Fibroblast of lung (primary cell): ENCODE data around the gene TEKT4. TPM values are rescaled to one million over a fixed set of nuclear protein-coding genes. Genes with fewer than 3 reads are reported as not detected.
A peak's percentile ranks its signal among the peaks of the same experiment; 100 is the strongest.
"Not testable (repeated sequence)": the region's sequence is repeated elsewhere in the genome, so short reads cannot be mapped to it uniquely, and the experiment has no call there.

Experiments
- DNase-seq, 2 donors: peaks; one replicate each; pipeline versions ENCODE4 v3.0.0 to v3.0.0-alpha.2; 2010; ENCODE audit warnings: low read depth in 2 of 2
- H2AFZ ChIP-seq: 2 replicates; pipeline ENCODE4 v1.5.1; 2012; ENCODE audit warnings: low read length, control low read depth, inconsistent platforms
- H3K27ac ChIP-seq: 2 replicates; pipeline ENCODE4 v1.5.1; 2011; ENCODE audit warnings: low read length, control low read depth; ENCODE audit not compliant: insufficient read depth
- H3K27me3 ChIP-seq: 2 replicates; pipeline ENCODE4 v1.5.1; 2011; ENCODE audit warnings: mild to moderate bottlenecking, low read length; ENCODE audit not compliant: control insufficient read depth, insufficient read depth
- H3K36me3 ChIP-seq: 2 replicates; pipeline ENCODE4 v1.5.1; 2011; ENCODE audit warnings: low read length; ENCODE audit not compliant: control insufficient read depth, insufficient read depth
- H3K4me1 ChIP-seq: 2 replicates; pipeline ENCODE4 v1.5.1; 2011; ENCODE audit warnings: low read length; ENCODE audit not compliant: control insufficient read depth, insufficient read depth; ENCODE audit errors: extremely low read depth
- H3K4me2 ChIP-seq: 2 replicates; pipeline ENCODE4 v1.5.1; 2011; ENCODE audit warnings: low read length, control low read depth; ENCODE audit not compliant: insufficient read depth; ENCODE audit errors: extremely low read depth
- H3K4me3 ChIP-seq, 4 experiments: fragments of 200-600 bp in 1 of 4; sonication (generic) in 1 of 4; replicated peaks in 1 of 4; 2 replicates each; pipeline ENCODE4 v1.5.1; 2011 to 2016; ENCODE audit warnings: low read length in 4 of 4, low read depth in 3 of 4, mild to moderate bottlenecking in 3 of 4, control low read depth in 2 of 4, inconsistent platforms in 1 of 4, mixed read lengths in 1 of 4; ENCODE audit not compliant: insufficient read depth in 1 of 4; ENCODE audit errors: control extremely low read depth in 1 of 4
- H3K79me2 ChIP-seq: 2 replicates; pipeline ENCODE4 v1.5.1; 2012; ENCODE audit warnings: mild to moderate bottlenecking, low read length, inconsistent platforms; ENCODE audit not compliant: control insufficient read depth, insufficient read depth
- H3K9ac ChIP-seq: 2 replicates; pipeline ENCODE4 v1.5.1; 2011; ENCODE audit warnings: mild to moderate bottlenecking, low read length, control low read depth; ENCODE audit not compliant: insufficient read depth
- H3K9me3 ChIP-seq: 2 replicates; pipeline ENCODE4 v1.5.1; 2012; ENCODE audit warnings: low read depth, low read length; ENCODE audit not compliant: control insufficient read depth, insufficient read depth
- H4K20me1 ChIP-seq: 2 replicates; pipeline ENCODE4 v1.5.1; 2011; ENCODE audit warnings: low read length; ENCODE audit not compliant: control insufficient read depth, insufficient read depth; ENCODE audit errors: extremely low read depth
- EZH2 ChIP-seq: IDR thresholded peaks from 2 replicates; pipeline ENCODE4 v1.5.1; 2012; ENCODE audit warnings: low read length, control low read depth, mild to moderate bottlenecking; ENCODE audit errors: missing control alignments
- polyA plus RNA-seq, 2 donors: library from polyadenylated mRNA; depleted of rRNA in 1 of 2; stranded (reverse) in 1 of 2; unstranded in 1 of 2; fragments of >200 nt; gene quantifications; 2 replicates each; pipeline ENCODE4 v1.2.1, GENCODE V29; 2011 to 2012; ENCODE audit warnings: missing spikeins in 1 of 2
- total RNA-seq: library from RNA; depleted of rRNA; stranded (reverse); fragments of >200 nt; gene quantifications from 2 replicates; pipeline ENCODE4 v1.2.1, GENCODE V29; 2014
- TF ChIP-seq, protein P1 (sequence below), 2 donors: IDR thresholded peaks in 1 of 2; conservative IDR thresholded peaks in 1 of 2; 1 replicate in 1 of 2; 2 replicates in 1 of 2; pipeline ENCODE4 v1.5.1; 2011 to 2012; ENCODE audit warnings: low read length in 2 of 2, control low read depth in 1 of 2, inconsistent platforms in 1 of 2, low read depth in 1 of 2, mild to moderate bottlenecking in 1 of 2

TEKT4 gene
- total and polyA plus RNA-seq, 2 donors (not counting 1 experiment from before 2014, with no cell fraction given) = not detected

DNA sequence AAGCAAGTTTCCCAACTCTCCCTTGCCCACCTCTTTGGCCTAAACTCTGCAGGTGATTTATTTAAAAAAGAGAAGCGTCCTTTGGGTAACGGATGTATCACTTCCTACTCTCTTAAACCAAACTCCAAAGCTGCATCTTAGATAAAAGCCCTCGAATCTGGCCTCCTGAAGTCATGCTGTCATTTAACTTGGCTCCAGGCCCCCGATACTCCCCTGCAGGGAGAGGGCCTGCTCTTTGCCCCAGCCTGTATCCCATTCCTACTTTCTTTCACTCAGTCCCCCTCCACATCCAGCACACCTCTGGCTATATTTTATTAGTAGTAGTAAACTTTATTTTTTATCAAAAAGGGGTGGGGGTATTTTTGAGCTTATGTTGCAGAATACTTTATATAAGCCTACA lies 19.0 kb downstream of the TEKT4 start:
- Histone ChIP-seq H2AFZ (no peak overlapping the region), H3K36me3 (no peaks in the 10 kb centered on the region), H3K4me3 (no peak overlapping the region), H3K9ac (no peak overlapping the region), H4K20me1 (no peaks in the 10 kb centered on the region), H3K9me3 (no peaks in the 10 kb centered on the region), H3K4me1 (no peaks in the 10 kb centered on the region), H3K4me2 (no peak overlapping the region), H3K27me3 (no peaks in the 10 kb centered on the region), H3K27ac (no peak overlapping the region), H3K79me2 (no peaks in the 10 kb centered on the region)
- TF ChIP-seq, protein P1, sequence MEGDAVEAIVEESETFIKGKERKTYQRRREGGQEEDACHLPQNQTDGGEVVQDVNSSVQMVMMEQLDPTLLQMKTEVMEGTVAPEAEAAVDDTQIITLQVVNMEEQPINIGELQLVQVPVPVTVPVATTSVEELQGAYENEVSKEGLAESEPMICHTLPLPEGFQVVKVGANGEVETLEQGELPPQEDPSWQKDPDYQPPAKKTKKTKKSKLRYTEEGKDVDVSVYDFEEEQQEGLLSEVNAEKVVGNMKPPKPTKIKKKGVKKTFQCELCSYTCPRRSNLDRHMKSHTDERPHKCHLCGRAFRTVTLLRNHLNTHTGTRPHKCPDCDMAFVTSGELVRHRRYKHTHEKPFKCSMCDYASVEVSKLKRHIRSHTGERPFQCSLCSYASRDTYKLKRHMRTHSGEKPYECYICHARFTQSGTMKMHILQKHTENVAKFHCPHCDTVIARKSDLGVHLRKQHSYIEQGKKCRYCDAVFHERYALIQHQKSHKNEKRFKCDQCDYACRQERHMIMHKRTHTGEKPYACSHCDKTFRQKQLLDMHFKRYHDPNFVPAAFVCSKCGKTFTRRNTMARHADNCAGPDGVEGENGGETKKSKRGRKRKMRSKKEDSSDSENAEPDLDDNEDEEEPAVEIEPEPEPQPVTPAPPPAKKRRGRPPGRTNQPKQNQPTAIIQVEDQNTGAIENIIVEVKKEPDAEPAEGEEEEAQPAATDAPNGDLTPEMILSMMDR (conservative IDR thresholded peaks at IDR 0.05 in 1 of 2, IDR thresholded peaks at IDR 0.05 in 1 of 2; ENCODE audit: low read depth in 1 of 2, low read length in 2 of 2) = no peak
- TF ChIP-seq EZH2 = no peak
- DNase-seq = no peak

DNA sequence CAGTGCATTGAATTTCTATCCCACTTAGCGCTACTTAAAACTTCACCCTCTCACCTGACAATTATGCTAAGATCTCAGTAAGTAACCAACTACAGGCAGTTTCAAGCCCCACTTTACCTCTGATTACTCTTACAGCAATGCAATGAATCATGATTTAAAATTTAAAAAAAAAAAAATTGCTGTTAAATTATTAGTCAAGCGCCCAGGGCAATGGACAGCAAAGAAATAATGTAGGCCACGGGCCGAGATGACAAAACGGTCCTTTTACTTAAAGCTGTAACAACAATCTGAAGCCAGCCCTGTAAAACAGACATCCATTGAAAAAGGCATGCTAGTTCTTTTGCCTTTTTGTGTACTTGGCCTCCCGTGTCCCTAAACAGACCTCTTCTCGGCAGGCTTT lies 24.0 kb downstream of the TEKT4 start:
- H2AFZ ChIP-seq, H3K9ac ChIP-seq, H3K27me3 ChIP-seq, H3K36me3 ChIP-seq, H3K4me2 ChIP-seq, H3K27ac ChIP-seq, H3K4me1 ChIP-seq, DNase-seq, H3K9me3 ChIP-seq, H3K4me3 ChIP-seq, H4K20me1 ChIP-seq, H3K79me2 ChIP-seq: not testable (repeated sequence)

DNA sequence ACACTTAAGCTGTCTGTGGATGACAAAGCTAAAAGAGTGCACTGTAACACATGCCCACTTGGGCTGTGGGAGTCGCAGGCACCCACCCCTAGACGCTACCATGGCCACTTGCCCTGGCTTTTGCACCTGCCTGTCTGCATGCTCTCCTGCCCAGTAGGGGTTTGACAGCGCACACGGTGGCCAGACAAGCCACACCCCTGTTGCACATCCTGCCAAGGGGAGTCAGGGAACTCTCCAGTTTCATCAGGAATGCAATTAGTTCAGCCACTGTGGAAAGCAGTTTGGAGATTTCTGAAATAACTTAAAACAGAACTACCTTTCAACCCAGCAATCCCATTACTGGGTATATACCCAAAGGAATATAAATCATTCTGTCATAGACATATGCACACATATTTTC lies 35.7 kb downstream of the TEKT4 start:
- not testable (repeated sequence) for H3K4me3 ChIP-seq

DNA sequence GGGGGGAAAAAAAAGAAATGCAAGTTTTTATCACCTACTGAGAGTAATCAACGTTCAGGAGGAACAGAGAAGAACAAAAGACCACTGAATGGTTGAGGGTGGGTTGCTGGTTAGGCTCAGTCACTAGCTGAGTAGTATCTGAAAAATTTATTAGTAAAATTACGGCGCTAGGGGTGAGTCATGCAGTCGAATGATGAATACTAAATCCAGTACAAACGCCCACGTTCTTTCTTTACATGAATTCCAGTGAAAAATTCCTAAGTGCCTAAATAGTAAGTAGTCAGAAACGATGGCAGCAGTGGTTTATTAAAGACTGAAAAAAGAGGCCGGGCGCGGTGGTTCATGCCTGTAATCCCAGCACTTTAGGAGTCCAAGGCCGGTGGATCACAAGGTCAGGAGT lies 52.0 kb downstream of the TEKT4 start:
- Histone ChIP-seq H3K4me3 (no peak overlapping the region), H2AFZ (no peak overlapping the region), H3K27ac (no peak overlapping the region), H3K36me3 (no peaks in the 10 kb centered on the region), H3K4me2 (no peak overlapping the region), H3K27me3 (no peaks in the 10 kb centered on the region), H3K9me3 (no peaks in the 10 kb centered on the region), H4K20me1 (no peaks in the 10 kb centered on the region), H3K9ac (no peak overlapping the region), H3K79me2 (no peaks in the 10 kb centered on the region), H3K4me1 (no peaks in the 10 kb centered on the region)
- peak in 1 of 2 donors; percentile 45 for DNase-seq
- TF ChIP-seq, protein P1 (conservative IDR thresholded peaks at IDR 0.05 in 1 of 2, IDR thresholded peaks at IDR 0.05 in 1 of 2; ENCODE audit: low read depth in 1 of 2, low read length in 2 of 2) = no peak
- TF ChIP-seq EZH2 = no peak

More for the DNA sequence above, 35.7 kb downstream of the TEKT4 start:
- H3K4me1 ChIP-seq, H3K9ac ChIP-seq, H3K4me2 ChIP-seq, H3K27ac ChIP-seq, H3K9me3 ChIP-seq, DNase-seq, H4K20me1 ChIP-seq, H2AFZ ChIP-seq, H3K36me3 ChIP-seq, H3K27me3 ChIP-seq, H3K79me2 ChIP-seq: not testable (repeated sequence)

DNA sequence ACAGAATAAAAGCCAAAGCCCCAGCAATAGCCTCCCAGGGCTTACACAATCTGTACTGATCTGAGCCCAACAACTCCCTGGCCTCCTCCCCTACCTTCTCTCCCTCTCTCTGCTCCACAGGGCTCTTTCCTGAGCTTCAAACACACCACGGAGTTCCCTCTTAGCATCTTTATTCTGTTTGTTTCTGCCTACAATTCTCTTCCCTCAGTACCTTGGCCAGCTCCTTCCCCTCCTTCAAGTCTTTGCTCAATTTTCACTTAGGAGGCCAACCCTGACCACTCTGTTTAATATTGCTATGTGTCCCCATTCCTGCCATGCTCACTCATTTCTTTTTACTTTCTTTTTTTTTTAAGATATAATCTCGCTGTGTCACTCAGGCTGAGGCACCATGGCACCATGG lies 53.8 kb downstream of the TEKT4 start:
- H3K9me3 ChIP-seq, H3K4me1 ChIP-seq, H3K27ac ChIP-seq, DNase-seq, H3K36me3 ChIP-seq, H3K79me2 ChIP-seq, H2AFZ ChIP-seq, H3K27me3 ChIP-seq, H3K4me2 ChIP-seq, H3K9ac ChIP-seq, H3K4me3 ChIP-seq, H4K20me1 ChIP-seq: not testable (repeated sequence)
